Renal cortex interstitium (tissue), 15 donors: Measurements from ENCODE around the gene RFX8. TPM values are rescaled to one million over a fixed set of nuclear protein-coding genes. Genes with fewer than 3 reads are reported as not detected.
"Not testable (repeated sequence)": the region's sequence is repeated elsewhere in the genome, so short reads cannot be mapped to it uniquely, and the experiment has no call there.

Source experiments
- DNase-seq, 11 donors: peaks; one replicate each; pipeline ENCODE4 v3.0.0-alpha.2; 2013; ENCODE audit warnings: low read depth in 9 of 11, low spot score in 4 of 11; ENCODE audit errors: extremely low read depth in 1 of 11
- long read RNA-seq, 16 experiments: transcript quantifications; one replicate each; lab custom pipeline, GENCODE V29; 2026
- polyA plus RNA-seq, 3 donors: library from polyadenylated mRNA; unstranded; fragments of 120-200 nt; gene quantifications; one replicate each; pipeline ENCODE4 v1.2.1, GENCODE V29; 2013; ENCODE audit not compliant: insufficient read length in 3 of 3

RFX8 gene
- polyA plus RNA-seq: 1 to 10 TPM in 2 of 3 donors, under 1 TPM in 1; 0.50 to 1.3 (median 1.1) TPM
- long read RNA-seq, donor 1: 0 reads
- long read RNA-seq, donor 2: 0 reads
- long read RNA-seq, donor 3: 0 reads
- long read RNA-seq, donor 4: 0 reads
- long read RNA-seq, donor 5: 0 reads
- long read RNA-seq, donor 6: 0 reads
- long read RNA-seq, donor 7: 0 reads
- long read RNA-seq, donor 8: 0 reads
- long read RNA-seq, donor 9: 0 reads
- long read RNA-seq, donor 10: 0 reads
- long read RNA-seq, donor 11: 0 reads
- long read RNA-seq, donor 12: 0 reads
- long read RNA-seq, donor 13: 0 reads
- long read RNA-seq, donor 14: 0 reads
- long read RNA-seq, donor 15: 0 reads
- long read RNA-seq, donor 16: 0 reads

DNA sequence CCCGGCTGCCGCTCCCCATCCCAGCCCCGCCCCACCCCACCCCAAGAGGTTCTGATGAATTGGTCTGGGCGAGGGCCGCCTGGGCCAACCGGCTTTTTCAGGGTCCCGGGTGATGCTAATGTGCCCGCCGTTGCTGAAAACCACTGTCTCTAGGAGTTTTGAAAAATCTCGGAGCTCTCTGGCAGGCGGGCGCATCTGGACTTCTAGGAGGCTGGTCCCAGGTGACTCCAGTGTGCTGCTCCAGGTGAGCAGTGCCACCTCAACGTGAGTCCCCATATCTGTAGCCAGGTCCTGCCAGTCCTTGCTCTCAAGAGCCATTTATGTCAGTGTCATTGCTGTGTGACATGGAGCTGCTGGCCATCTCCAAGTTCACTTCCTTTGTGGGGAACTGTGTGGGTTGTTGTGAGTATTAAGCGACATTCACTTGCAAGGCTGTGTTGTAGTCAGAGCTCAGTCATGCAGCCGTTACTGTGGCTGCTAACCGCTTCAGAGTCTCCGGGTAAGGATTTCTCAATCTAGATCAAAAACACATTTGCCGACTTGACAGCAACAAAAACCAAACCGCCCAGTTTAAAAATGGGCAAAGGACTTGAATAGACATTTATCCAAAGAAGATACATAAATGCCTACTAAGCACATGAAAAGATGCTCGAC is at the start of gene RFX8:
Gene RFX8, minus strand, starts transcription at position 382 of the 654 bp plus-strand sequence. CDS start 8,264 bp downstream, outside the sequence.
- DNase-seq: no peak

DNA sequence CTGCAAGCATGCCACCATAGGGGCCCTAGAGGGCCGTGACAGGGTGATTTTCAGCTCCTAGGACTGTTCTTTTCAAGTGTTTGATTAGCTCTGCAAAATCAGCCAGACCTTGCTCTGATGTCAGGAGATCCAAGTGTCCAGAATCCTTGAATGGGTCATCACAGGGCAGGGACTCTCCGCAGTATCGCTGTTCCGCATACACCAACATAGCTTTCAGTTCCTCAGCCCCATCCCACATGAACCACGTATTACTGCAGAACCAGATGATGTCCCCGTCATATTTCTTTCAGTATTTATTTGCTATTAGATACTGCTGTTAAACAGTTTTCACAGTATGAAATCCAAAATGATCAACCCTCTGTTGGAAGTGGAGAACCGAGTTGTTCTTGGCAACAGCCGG is 46.6 kb upstream of the RFX8 start:
- DNase-seq: no peak

DNA sequence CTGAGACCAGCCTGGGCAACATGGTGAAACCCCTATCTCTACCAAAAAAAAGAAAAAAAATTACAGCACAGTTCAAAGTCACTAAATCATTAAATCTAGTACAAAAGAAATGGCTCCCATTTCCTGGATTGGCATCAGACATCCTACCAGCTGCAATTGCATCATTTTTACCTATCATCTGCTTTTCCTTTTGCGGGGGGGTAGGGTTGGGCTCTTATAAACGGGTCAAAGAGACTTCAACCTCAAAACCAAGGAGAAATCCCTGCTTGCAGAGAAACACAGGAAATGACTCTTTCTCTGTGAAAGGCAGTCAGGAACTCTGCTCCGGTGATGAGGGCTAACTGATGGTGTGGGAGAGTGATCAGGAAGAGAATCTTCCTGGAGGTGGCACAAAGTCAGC is 45.3 kb upstream of the RFX8 start:
- no peak for DNase-seq

DNA sequence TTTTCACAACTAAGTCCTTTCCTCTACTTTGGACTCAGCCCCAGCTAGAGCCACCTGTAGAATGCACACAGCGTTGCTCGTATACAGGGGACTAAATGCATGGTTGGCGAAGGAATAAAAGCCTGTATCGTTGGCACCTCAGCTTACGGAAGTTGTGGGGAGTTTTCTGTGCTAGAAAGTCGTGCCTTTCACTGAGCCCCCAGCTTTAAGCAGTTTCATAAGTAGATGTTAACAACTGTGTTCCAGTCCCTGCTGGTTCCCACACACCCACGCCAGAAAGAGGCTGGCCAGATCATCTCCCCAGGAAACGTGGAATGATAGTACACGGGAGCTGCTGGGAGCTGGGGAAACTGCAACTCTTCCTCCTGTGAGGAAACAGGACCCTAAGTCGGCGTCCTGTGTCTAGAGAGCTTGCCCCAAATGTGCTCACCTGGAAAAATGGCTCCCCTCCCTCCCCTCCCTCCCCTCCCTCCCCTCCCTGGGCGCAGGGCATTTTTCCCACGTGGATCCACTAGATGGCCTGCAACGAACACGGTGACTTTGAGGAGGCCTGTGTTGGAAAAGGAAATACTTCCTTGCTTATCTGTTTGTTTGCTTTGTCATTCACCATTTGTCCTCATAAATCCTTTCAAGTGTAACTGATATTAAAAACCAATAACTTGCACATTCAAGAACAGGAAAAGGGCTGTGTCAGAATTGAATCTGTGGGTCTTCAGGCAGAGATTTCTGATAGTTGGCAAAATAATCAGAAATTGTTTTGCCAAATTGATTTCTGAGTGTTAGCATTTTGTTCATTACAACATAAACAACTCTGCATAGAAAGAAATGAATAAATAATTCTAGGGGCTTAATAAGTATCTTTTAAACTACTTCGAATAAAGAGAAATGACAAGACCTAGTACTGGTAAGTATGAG is 43.9 kb upstream of the RFX8 start:
- peak in 8 of 11 donors; percentile 43 to 63 (median 44) for DNase-seq

DNA sequence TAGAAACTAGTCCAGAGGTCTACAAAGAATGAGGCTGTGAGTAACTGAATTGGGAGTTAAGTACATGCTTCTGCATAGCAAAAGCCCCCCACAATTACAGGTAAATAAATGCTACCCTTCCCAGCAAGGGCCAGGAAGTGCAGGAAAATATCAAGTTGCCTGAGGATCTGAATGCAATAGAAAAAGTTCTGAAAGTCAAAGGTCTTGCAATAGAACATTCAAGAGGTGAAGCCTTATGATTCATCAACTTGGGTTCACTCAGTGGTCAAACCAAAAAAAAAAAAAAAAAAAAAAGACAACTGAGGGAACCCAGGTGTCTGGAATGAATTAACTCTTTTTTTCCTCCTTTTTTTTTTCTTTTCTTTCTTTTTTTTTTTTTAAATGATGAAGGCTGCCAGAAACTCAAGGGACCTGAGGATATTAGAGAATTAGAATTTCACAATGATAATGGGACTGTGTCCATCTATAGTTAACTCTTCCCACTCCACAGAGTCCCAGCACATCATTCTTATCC is 42.9 kb upstream of the RFX8 start:
- no peak for DNase-seq

DNA sequence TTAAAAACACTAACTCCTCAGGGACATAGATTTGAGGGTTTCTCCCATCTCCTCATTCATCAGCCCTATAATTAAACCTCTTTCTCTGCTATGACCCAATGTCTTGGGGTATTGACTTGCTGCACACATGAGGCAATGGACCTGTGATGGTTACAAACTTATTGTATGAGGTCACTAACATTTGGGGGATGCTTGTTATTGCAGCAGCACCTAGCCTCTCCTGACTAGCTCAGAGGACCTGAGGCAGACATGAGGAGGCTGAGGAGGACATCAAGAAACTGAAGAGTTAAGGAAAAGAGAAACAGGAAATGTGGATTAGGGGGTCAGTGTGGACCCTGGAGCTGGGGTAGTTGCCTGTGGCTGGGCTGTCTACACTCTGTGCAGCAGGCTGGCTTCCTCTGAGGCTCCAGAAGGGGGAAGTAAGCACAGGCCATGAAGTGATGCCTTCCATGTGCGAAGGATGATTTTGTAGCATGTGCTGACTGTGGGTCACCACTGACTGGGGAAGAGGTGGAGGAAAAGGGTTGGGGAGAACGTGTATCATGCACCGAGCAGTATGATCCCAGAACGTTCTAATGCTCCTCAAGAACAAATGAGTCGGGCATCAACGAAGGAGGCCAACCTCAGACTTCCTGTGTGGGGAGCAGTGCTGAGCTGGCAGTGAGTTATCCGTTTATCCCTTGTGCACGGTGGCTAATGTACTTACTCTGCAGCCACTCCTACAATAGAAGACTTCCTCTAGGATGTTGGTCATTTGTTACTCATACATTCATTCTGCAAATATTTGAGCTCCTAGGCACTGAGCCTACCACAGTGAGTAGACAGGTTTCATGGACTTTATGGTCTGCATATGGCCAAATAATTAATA is 42.1 kb upstream of the RFX8 start:
- no peak for DNase-seq

DNA sequence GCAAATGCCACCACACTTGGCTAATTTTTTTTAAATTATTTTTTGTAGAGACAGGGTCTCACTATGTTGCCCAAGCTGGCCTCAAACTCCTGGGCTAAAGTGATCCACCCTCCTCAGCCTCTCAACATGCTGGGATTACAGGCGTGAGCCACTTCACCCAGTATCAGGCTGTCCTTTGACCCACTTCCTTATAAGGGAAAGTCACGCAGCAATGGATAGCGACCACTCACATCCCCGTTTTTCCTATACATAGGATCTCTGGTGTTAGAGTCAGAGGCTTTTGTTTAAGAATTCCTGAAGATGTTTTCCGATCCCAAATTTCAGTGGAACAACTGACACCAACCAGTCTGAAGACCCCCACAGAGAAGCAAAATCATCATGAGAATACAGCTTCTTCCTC is 41.4 kb upstream of the RFX8 start:
- DNase-seq: no peak

DNA sequence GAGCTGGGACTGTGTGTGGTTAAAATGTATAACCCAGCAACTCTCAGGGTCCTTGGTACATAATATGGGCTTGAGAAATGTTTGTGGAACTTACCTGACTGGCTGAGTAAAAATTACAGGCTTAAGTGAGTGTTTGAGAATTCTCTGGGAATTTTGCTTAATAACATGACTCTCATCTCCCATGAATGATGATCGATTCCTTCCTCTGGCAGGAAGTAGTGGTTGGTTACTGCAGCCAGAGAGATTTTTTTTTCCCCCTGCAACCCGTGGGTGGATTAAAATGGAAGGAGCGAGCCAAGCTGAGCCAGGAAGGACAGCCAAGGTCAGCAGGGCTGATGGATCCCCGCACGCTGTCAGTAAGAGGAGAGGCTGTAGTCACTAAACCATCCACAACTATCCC is 40.6 kb upstream of the RFX8 start:
- no peak for DNase-seq

DNA sequence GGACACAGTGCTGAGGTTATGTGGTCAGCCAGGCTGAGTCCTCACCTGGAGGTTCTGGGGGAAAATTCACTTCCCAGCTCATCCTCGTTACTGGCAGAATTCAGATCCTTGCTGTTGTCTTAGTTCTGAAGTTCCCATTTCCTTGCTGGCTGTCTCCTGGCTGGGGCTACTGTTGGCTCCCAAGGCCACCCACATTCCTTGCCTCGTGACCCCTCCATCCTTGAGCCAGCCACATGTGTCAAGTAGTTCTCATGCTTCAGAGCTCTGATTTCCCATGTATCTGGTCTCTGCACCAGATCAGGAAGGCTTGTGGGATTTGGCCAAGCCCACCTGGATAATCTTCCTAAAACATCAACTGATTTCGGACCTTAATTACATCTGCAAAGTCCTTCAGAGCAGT is 38.1 kb upstream of the RFX8 start:
- DNase-seq: no peak

DNA sequence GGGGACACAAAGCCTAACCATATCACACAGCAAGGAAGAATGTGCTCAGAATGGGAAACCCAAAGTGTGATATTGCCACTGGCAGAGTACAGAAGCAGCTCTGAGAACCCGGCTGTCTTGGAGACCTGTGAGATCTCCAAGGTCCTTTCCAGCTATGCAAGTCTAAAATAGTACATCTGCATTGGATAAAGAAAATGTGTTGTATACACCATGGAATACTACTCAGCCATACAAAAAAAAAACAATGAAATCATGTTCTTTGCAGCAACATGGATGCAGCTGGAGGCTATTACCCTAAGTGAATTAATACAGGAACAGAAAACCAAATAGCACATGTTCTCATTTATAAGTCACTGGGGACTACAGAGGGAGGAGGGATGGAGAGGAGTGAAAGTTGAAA is 36.5 kb upstream of the RFX8 start:
- DNase-seq: no peak

DNA sequence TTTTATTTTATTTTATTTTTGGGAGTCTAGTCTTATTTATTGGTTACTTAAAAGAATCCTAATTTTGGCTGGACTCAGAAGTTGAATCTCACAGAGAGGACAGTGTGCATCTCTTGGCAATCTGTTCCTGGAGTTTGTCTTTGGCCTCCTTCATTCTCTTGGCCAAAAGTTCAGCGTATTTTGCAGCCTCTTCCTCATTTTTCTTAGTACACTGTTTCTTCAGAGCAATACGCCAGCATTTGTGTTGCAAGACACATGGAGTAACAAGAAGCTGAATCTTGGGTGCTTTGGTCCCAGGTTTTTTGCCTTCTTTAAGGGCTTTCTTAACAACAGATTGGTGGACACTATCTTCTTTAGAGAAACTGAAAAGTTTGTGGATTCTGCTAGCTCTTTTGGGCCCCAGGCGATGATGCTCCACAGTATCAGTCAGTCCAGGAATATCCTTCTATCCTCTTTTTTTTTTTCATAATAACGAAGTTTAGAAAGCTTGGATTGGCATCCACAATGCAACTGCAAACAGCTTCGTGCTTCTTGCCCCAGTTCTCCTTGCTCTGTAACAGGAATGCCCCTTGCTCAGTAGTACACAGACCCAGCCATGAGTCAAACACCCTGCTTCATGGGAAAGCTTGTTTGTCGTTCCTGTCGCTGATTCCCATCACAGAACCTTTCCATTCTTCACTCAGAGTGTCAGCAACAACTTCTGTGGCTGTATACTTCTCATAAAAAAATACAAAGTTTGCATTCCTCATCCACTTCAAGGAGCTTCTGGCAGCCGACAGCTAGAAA is 34.8 kb upstream of the RFX8 start:
- DNase-seq: no peak

DNA sequence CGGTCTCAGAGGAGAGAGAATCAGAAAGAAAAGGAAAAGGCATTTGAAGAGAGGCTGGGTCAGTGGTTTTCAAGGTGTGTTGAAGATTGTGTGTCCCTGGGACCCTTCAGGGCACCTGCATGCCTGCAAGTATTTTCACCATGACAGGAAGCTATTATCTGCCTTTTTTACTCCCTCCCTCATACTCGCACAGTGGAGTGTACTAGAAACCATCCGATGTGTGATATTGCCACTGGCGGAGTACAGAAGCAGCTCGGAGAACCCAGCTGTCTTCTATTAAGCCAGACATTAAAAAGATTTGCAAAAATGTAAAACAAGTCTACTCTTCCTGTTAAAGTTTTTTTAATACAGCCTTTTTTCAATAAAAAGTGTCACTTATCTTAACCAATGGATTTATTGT is 33.7 kb upstream of the RFX8 start:
- no peak for DNase-seq

DNA sequence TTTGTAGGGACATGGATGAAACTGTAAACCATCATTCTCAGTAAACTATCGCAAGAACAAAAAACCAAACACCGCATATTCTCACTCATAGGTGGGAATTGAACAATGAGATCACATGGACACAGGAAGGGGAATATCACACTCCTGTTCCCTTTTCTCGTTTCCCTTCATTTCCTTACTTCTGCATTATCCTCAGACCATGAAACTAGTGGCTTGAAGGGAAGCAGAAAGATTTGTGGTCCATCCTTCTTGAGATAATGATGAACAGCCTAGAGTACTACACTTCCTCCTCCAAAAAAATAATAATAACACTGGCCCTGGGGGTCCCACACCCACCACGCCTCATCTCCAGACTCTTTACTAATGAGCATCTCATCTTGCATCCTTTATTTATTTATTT is 30.4 kb upstream of the RFX8 start:
- DNase-seq: not testable (repeated sequence)

DNA sequence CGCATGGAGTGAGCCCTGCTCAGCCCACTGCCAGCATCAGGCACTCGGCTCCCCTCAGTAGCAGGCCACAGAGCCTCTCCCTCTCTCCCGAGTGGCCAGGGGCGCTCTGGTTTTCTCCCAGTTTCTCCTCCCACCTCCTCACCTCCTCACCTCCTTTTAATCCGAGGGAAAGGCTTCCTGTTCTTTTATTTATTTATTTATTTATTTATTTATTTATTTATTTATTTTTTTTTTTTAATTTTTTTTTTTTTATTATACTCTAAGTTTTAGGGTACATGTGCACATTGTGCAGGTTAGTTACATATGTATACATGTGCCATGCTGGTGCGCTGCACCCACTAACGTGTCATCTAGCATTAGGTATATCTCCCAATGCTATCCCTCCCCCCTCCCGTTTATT is 29.8 kb upstream of the RFX8 start:
- not testable (repeated sequence) for DNase-seq

DNA sequence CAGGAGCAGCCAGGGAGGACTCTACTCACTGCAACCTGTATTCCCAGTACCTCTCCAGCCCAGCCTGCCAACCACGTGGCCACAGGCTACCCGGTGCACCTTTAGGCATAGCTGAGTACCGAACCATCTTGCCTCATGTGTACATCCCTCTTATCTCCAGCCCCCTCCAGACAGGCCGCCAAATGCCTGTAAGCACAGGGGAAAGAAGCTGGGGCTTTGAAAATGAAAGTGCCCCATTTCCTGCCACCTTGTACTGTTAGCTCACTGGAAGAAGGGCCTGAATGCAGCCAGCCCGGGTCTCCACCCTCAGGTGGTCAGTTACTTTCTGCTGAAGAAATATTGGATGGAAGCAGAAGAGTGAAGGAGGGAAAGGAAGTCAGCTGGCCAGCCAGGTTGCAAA is 27.2 kb upstream of the RFX8 start:
- DNase-seq: no peak

DNA sequence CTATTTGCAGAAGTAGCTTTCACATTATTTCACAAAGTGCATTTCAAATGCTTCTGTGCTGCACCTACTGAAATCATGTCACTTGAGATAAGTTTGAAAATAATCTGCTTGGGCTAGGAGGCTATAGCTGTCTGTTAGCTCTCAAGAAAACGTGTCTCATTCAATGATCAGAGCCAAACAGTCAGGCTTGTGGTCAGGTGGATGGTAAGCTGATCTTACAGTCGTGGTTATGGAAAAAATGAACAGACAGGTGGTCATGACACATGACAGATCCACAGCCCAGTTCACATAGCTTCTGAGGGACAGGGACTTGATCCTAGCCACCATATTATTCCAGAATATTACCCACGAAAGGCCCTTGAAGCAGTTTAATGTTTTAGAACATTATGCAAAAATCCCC is 26.5 kb upstream of the RFX8 start:
- DNase-seq: no peak

DNA sequence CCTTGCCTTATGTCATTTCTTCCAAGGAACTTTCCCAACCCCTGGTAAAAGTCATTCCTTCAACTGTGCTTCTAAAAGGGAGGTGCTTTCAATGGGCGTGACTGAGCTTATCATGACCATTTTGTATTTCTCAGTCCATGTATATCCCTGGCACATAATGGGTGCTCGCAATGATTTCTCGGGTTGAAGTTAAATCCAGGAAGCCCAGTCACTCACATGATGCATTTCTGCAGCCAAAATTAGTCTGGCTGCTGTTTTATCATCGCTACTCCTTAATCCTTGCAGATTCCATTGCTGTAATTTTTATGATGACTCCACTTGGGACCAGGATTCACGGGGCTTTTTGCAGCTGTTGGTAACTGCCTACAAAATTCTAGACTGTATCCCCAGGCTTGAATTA is 25.9 kb upstream of the RFX8 start:
- no peak for DNase-seq

DNA sequence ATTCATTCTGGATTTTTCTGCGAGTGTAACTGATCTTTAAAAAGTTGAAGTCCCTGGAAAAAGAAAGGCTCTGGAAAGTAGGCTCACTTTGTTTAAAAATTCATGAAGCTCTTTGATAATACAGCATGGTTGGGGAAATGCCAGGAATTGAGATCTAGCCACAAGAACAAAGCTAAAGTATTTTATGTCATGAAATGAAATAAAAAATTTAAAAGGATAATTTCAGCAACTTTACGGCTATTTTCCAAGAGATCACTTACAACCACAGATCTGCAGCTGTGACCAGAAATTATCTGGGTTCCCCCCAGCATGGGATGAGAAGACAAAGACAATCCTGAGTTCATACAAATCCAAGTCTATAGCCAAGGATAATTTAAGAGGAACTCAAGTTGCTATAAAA is 25.3 kb upstream of the RFX8 start:
- DNase-seq: no peak
